NCI-H82 treated with DMSO at 0.1 percent for 48 hours (cell line): ENCODE results near the gene PDE6A.
"Not testable (repeated sequence)": the region's sequence is repeated elsewhere in the genome, so short reads cannot be mapped to it uniquely, and the experiment has no call there.

Experiments used
- DNase-seq: peaks from one replicate; lab custom pipeline; 2025; ENCODE audit not compliant: unreplicated experiment; lab: John Stamatoyannopoulos, UW

Gene PDE6A

DNA sequence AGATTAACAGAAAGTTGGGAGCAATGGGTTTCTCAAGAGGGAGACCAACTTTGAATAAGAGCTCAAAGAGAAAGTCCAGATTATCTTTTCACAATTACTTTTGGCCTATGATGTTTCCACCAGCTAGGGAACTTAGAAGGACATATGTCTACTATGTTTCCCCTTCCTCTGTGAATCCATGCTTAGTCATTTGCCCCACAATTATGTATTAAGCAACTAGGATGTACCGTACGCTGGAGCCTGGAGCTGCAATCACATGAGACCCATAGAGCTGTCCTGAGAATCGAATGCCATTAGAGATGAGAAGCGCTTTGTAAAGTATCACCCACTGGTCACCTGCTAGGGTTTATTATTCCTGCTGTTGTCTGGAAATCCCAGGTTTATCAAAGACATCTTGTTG, 78.8 kb downstream of the PDE6A start:
- DNase-seq = no peak

DNA sequence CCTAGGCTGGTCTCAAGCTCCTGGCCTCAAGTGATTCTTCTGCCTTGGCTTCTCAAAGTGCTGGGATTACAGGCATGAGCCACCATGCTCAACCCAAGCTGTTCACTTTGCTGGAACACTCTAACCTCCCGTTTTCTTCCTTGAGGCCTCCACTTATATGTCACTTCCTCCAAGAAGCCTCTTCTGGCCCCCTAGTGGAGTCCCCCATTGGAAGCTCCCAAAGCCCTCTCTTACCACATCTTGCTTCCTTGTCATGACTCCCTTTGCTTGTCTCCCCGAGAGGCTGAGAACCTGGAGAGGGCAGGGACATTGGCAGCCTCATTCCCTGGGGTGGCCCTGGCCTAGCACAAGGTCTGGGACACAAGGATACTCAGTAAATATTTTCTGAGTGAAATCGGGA, 80.8 kb downstream of the PDE6A start:
- no peak for DNase-seq

DNA sequence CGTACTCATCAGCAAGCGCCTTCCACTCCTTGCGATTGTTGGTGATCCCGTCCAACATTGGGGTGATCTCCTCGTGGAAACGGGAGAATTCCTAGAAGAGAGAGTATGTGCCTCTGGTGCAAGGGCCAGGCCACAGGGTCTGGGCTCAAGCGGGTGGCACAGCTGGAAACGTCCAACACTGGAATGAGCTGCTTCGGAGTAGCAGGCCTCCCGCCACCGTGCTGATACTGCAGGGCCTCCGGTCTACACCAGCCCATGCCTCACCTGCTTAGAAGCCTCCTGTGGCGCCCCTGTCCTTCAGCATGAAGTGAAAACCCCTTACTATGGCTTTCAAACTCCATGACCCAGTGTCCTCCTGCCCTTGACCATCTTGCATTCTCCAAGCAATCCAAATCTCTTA, 81.4 kb downstream of the PDE6A start:
- DNase-seq = no peak

DNA sequence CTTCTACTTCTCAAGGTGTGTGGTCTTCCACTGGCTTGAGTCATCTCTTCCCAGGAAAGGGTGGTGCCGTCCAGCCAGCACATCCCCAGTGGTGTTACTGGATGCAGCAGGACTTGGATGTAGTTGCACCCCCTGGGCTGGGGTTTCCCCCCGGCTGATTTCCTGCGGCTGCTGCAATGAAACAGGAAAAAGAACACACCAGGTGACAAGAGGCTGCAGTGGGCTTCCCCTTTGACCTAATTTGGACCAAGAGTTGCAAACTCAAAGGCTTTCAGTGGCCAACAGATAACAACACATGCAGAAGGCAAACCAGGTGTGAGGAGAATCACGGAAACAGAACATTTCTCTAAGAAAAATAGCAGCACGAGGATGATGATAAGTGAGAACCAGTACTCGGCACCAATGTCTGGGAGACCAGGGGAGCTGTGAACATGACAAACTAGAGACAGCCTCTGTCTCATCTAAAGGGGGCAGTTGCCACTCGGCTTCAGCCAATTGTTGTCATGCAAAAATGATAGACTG, 83.7 kb downstream of the PDE6A start:
- no peak for DNase-seq

DNA sequence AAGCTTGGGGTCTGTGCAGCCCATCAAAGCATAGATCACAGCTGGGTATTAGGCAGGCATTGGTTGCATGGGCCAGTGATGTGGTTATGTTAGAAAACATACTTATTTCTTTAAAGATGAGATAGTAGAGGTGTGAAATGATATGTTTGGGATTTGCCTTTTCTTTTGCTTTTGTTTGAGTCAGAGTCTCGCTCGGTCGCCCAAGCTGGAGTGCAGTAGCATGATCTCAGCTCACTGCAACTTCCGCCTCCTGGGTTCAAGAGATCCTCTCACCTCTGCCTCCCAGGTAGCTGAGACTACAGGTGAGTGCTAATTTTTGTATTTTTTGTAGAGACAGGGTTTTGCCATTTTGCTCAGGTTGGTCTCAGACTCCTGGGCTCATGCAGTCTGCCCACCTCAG, 84.8 kb downstream of the PDE6A start:
- DNase-seq = no peak

DNA sequence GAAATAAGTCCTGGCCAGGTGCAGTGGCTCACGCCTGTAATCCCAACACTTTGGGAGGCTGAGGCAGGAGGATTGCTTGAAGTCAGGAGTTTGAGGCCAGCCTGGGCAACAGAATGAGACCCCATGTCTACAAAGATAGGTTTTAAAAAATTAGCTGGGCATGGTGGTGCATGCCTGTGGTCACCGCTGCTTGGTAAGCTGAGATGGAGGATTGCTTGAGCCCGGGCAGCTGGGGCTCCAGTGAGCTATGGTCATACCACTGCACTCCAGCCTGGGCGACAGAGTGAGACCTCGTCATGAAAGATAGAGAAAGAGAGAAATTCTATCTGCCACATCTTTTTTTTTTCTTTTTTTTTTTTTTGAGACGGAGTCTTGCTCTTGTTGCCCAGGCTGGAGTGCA, 86.1 kb downstream of the PDE6A start:
- not testable (repeated sequence) for DNase-seq

DNA sequence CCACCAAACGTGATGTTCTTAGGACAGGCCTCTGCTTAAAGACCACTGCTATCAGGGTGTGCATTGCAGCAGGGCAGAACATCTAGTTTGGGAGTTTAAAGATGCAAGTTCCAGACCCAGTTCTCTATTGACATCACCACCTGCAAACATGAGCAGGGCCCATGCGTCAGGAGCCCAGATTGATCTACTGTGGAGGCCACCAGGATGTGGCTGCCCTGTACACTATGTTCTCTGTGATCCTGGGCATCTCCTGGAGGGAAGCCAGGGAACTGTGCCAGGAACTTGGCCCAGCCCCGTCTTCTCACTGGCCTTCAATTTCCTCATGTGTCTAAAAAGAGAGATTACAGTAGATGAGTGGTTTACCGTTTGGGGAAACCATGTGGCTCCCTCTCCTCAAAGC, 87.1 kb downstream of the PDE6A start:
- no peak for DNase-seq

DNA sequence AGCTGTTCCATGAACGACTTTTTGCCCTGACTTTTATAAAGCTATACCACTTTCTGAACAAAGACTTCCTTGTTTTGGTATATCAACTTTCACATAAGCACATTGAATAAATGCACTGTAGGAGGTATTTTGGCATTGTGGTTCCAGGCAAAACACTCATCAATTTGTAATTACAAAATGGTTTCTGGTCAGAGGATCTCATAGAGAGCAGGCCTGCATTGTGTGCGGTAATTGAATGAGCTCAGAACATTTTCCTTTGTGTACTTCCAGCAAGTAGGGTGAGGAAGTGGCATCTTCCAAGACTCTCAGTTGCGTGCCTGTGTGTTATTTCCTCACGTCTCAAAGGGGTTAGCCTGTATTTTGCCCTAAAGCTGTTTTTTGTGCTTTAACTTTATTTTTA, 89.2 kb downstream of the PDE6A start:
- no peak for DNase-seq

DNA sequence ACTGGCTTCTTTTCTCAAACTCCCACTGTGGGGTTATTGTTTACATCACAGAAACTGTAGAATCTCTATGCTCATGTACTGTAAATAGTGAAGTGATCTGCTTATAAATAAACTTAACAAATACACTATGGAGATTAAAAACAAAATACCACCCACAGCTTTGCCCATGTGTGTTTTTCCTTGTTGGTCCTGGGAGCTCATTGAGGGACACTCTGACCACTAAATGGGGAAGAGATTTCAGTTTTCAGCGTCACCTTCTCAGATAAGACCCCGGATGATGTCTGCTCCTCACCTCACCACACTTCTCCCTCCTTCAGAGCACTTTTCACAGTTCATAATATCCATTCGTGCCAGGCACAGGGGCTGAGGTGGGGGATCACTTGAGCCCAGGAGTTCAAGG, 89.7 kb downstream of the PDE6A start:
- no peak for DNase-seq

DNA sequence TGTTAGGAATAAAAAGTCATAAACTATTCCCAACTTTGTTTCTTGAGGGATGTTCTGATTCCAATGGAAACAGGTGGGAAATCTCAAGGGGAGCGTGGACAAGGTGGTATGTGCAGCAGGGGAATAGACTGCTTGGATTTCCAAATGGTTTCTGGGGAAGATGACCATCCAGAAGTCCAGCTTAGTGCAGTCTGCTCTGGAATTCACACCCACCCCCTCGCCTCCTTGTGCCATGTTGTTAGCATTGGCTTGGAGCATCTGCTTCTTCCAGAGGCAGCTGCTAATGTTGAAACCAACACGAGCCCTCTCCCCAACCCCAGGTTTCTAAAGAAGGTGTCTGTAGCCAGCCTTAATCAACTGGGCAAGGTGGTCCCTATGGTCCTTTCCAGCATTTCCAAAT, 90.9 kb downstream of the PDE6A start:
- no peak for DNase-seq

DNA sequence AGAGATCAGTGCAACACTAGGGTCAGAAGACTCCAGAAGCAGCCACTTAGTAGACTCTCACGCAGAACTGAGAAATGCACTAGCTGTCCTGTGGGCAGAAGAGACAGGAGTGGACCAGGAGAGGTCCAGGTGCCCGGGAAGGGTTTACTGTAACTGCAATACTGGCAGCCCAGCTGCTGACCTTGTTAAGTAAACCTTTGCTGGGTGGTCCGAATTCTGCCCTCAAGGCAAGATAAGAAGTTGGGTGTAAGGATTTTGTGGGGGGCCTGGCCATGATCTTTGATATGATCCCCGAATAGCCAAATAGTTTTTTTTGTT, 91.3 kb downstream of the PDE6A start:
- DNase-seq = no peak

DNA sequence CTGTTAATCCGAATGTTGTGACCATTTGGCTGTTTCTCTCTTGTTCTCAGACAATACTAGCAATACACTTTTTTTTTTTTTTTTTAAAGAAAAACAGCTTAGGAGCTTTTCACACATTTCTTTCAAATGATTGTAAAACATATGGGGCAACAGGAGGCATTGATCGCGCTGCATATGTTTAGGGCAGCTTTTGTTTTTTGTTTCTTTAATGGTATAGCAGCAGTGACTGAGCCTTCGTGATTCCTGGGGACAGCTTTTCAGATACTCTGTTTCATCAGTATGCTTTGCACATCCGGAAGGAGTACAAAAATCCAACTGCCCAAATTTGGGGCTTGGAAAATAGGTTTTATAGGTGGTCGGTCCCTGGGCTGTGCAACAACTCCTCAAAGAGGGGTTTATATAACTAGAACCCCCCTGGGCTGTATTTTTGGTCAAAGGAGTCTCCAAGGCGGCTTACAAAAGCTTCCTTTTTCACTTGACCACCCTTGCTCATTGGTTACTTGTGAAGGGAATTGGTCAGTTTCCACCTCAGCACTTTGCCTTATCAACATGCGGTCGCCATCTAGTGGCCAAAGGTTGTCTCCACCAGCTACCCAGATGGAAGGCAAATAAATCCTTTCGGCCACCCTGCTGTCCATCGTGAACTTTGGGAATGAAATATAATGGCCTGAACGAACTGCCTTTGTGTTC, 91.8 kb downstream of the PDE6A start:
- DNase-seq = no peak

DNA sequence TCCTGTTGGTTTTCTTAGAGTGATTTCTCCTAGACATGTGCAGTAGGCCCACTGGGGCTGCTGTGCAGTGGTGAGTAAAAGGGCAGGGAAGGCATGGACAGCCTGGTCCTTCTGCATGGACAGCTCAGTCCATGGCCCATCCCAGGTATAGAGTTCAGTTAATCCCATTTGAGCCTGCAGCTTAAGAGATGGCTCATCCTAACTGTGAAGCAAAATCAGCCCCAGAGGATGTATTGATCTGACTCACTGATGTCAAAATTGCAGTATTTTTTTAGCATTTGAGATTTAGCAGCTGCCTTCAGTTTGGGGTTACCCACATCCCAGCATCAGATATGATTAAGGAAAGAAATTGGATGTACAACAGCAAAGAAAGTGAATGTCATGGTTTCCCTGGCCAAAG, 93.4 kb downstream of the PDE6A start:
- no peak for DNase-seq

DNA sequence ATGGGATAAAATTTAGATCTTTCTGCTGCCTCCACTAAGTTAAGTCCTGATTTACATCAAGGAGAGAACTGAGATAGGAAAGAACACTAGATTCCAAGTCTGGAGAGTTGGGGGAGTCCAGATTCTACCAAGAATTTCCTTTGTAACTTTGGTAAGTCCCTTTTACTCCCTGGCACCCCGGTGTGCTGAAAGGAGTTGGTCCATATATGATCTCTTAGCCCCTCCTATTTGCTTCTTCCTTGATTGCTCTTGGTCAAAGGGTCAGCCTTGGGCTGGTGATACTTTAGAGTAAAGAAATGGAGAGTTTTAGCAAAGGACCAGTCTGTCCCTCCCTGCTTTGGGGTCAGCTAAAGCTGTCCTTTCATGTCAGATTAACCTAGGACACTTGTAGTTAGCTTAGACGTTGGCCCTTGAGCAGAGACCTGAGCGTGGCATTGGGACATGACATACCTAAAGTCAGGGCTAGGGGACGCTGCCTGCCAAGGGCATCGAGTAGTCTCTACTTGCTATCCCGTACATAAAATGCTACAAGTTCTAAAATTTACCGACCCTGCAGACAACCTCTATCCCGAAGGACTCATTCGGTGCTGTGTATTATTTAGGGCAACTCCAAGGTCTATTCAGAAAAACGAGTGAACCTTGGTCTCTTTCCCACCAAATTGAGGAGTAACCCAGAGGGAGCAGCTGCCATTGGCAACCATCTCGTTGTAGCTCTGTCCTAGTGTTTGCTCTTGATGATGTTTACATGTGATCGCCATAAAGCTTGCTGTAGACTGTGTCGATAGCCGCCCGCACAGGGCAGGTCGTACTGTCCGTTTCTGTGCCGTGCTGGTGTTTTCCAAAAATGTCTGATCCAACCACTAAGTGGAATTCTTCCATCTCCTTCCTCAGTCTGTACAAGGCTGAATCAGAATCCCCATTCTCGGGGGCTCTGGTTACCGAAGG, 94.4 kb downstream of the PDE6A start:
- no peak for DNase-seq

DNA sequence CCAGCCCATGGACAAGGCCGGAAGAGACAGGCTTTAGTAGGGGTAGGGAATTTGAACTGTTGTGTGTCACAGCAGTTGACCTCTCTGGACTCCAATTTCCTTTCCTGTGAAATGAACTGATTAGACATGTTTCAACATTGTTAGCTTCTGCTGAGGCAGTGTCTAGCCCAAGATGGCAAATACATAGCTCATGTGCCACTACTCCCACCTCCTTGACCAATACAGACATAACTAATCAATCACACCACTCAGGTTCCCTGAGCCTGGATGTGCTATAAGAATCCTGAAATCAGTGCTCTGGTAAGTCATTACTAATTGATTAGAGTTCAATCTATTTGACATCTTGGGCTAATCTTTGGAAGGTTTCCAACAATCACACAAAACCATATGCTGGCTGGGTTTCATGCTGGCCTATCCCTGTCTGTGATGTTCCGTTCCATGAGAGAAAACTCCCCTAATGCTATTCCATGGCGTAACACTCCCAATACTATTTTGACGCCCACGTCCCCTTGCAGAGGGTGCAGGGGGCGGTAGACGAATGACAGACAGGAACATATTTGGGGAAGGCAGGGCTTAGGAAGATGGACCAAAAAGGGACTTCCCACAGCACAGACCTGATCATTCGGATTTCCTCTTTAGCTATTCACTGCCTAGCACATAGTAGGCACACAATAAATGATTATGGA, 95.2 kb downstream of the PDE6A start:
- no peak for DNase-seq

DNA sequence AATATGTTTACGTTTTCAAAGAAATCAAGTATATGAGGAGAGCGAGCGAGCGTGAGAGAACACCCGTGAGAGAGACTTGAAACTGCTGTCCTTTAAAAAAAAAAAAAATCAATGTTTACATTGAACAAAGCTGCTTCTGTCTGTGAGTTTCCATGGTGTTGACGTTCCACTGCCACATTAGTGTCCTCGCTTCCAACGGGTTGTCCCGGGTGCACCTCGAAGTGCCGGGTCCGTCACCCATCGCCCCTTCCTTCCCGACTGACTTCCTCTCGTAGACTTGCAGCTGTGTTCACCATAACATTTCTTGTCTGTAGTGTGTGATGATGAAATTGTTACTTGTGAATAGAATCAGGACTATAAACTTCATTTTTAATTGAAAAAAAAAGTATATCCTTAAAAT, 97.0 kb downstream of the PDE6A start:
- no peak for DNase-seq

DNA sequence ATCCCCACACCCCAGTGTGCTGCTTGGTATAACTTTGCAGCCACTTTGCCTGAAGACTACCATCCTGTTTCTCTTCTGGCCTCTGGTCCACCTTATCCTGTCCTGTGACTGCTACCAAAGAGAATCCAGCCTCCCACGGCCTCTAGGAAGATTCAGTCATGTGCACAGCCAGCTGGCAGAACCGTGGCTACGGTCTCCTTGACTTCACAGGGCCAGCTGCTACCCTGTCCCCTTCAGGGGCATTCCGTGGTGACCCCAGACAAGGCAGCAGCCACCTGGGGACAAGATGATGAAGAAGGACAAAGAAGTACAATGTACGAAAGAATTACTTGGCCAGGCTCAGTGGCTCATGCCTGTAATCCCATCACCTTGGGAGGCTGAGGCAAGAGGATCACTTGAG, 98.6 kb downstream of the PDE6A start:
- no peak for DNase-seq

DNA sequence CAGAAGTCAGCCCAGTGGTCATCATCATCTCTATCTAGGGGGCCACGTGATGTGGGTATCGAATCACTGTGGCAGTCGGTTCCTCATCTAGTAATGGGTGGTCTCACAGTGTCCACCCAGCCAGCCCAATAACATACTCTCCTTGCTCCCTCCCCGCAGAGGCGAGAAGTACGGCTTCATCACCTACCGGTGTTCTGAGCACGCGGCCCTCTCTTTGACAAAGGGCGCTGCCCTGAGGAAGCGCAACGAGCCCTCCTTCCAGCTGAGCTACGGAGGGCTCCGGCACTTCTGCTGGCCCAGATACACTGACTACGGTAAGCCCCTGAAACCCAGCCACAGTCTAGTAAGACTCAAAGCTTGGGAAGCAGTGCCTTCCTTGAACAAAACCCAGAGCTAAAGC, 99.0 kb downstream of the PDE6A start:
- no peak for DNase-seq

DNA sequence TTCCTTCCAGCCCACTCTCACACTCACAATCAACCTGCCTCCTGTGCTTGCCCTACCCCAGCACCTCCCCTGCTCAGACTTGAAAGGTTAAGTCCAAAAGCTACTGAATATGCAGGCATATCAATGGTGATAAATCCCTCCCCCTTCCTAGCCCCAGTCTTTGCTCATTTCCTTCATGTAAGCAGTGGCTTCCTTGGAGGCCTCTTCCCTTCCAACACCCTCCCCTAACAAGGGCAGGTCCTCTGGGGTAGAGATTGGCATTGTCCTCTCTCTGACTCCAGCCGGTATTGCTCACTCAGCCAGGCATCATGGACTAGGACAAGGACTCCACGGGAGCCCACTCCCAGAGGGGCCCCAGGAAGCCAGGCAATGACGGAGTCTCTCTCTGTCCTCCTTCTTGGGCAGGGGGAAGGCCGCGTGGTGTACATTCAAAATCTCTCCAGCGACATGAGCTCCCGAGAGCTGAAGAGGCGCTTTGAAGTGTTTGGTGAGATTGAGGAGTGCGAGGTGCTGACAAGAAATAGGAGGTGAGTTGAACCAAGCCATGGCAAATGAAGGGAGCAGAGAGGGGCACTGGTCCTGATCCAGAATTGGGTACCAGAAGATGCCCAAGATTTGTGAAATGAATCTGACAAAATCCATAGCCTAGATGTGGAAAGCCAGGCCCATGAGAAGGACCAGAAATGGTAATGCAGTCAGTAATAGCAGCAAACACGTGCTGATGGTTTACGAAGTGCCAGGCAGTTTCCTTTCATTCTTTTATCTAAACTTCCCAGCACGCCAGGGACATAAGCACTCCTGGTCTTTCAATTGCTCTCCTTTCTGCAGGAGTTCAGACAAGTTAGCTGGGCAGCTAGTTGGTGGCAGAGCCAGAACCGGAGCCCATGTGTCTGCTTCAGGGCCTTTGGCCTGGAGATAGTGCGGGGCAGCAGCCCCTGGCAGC, 102.5 kb downstream of the PDE6A start:
- no peak for DNase-seq

DNA sequence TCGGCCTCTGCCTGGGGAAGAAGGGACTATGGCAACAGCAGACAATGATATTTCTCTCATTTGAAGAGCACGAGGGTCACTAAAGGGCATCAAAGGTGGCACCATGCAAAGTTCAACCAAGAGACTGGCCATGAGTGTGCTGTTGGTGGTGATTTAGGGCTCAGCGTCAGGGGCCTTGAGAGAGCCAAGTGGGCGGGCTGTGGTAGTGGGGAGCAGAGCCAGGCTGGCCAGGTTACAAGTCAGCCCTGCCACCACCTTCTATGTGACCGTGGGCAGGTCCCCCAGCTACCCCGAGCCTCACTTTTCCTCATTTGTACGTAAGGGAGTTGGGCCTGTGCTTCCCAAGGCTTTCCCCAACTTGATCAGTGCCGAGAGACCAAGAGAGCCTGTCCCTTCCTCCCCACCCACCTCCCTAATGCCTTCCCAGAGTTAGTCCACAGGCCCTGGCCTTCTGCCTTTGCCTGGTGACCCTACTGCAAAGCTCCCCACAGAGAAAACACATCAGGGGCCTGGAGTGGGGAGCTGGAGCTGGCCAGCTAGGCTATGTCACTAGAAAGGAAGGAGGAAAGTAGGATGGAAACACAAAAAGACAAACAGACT, 104.3 kb downstream of the PDE6A start:
- no peak for DNase-seq
